GM12875 (cell line): ENCODE results near the gene AKIRIN2.

Source experiments
- H3K4me3 ChIP-seq: one replicate; pipeline ENCODE4 v1.5.1; 2011; ENCODE audit warnings: low read depth, low read length, control low read depth
- CTCF ChIP-seq: IDR thresholded peaks from 2 replicates; pipeline ENCODE4 v1.5.1; 2011; ENCODE audit warnings: low read depth, mild to moderate bottlenecking, control low read depth, inconsistent platforms, low read length, moderate library complexity, borderline replicate concordance; ENCODE audit not compliant: insufficient read depth

Gene AKIRIN2

GRCh38 chr6:87656857-87657256, 45.2 kb downstream of the AKIRIN2 start:
- no peak for TF ChIP-seq CTCF
- H3K4me3 ChIP-seq: no peak overlapping the region

GRCh38 chr6:87655824-87656223, 46.2 kb downstream of the AKIRIN2 start:
- TF ChIP-seq CTCF: no peak
- no peak overlapping the region for H3K4me3 ChIP-seq

GRCh38 chr6:87654875-87655454, 47.1 kb downstream of the AKIRIN2 start:
- TF ChIP-seq CTCF: no peak
- no peak overlapping the region for H3K4me3 ChIP-seq

- no peak for TF ChIP-seq CTCF
These were observed 47.9 kb downstream of the AKIRIN2 start for GRCh38 chr6:87654122-87654521.

GRCh38 chr6:87653074-87653962, 48.7 kb downstream of the AKIRIN2 start:
- H3K4me3 ChIP-seq: no peak overlapping the region
- TF ChIP-seq CTCF: no peak

More at GRCh38 chr6:87654122-87654521, 47.9 kb downstream of the AKIRIN2 start:
- H3K4me3 ChIP-seq: no peak overlapping the region

GRCh38 chr6:87645080-87645479, 57.0 kb downstream of the AKIRIN2 start:
- TF ChIP-seq CTCF: no peak
- no peak overlapping the region for H3K4me3 ChIP-seq
